ENCODE results near the gene RAB44.

GRCh38 chr6:36720251-36721141, 22.9 kb downstream of the RAB44 start:
- TF ChIP-seq CTCF (IDR thresholded peaks at IDR 0.05) (no peak), EZH2 (IDR thresholded peaks at IDR 0.05) (no peak), EZH2phosphoT487 (IDR thresholded peaks at IDR 0.05) (no peak)
